HepG2 (cell line): ENCODE data around the gene CAMK2D. TPM values are rescaled to one million over a fixed set of nuclear protein-coding genes. Genes with fewer than 3 reads are reported as not detected.

Experiments
- ATAC-seq: fragments of 200-7000 bp; cut with Tn5 transposase; 3 replicates; pipeline ENCODE4 v1.9.1; 2020; ENCODE audit warnings: mild to moderate bottlenecking, moderate library complexity
- BruUV-seq: library from RNA; stranded (reverse); fragments of 400-500 nt; replicated peaks from 2 replicates; lab custom pipeline; 2021; lab: Mats Ljungman, UMichigan
- CTCF ChIA-PET: fragments of 300-600 bp; formaldehyde crosslinking; extraction: SDS; loops from one replicate; lab custom pipeline; 2021; ENCODE audit warnings: low total read pairs, inconsistent platforms, low intra/inter-chr PET ratio; lab: Yijun Ruan, JAX
- POLR2A ChIA-PET: fragments of 350-600 bp; sonication (Branson Sonifier 250); formaldehyde crosslinking; loops from one replicate; lab custom pipeline; 2020; ENCODE audit warnings: antibody characterized with exemption, inconsistent platforms; lab: Yijun Ruan, JAX
- DNase-seq: peaks from one replicate; pipeline ENCODE4 v3.0.0-alpha.2; 2015; ENCODE audit warnings: low spot score
- FAIRE-seq: peaks from 3 replicates; lab custom pipeline; 2011; peaks lifted over from hg19 to GRCh38; lab: Jason Lieb, UNC
- H2AFZ ChIP-seq: one replicate; pipeline ENCODE4 v1.6.1; 2011; ENCODE audit warnings: low read length, inconsistent platforms
- H3K27ac ChIP-seq: fragments of 300-600 bp; 3 replicates; pipeline ENCODE4 v1.8.0; 2011; ENCODE audit warnings: mixed run types, mild to moderate bottlenecking, mixed read lengths, low read length, inconsistent platforms; ENCODE audit not compliant: insufficient read depth; ENCODE audit errors: extremely low read length
- H3K27me3 ChIP-seq, 2 experiments: fragments of 200-600 bp in 1 of 2; 2 replicates in 1 of 2; 3 replicates in 1 of 2; pipeline versions ENCODE4 v1.6.0 to v1.8.0; 2011; ENCODE audit warnings: low read length in 2 of 2, mild to moderate bottlenecking in 2 of 2, moderate library complexity in 2 of 2, inconsistent platforms in 1 of 2; ENCODE audit not compliant: insufficient read depth in 2 of 2, control insufficient read depth in 1 of 2
- H3K36me3 ChIP-seq, 2 experiments: fragments of 200-600 bp in 1 of 2; replicated peaks in 1 of 2; 2 replicates in 1 of 2; 3 replicates in 1 of 2; pipeline versions ENCODE4 v1.5.1 to v1.8.0; 2011; ENCODE audit warnings: low read length in 2 of 2, inconsistent platforms in 1 of 2; ENCODE audit not compliant: insufficient read depth in 2 of 2, control insufficient read depth in 1 of 2
- H3K4me1 ChIP-seq: 2 replicates; pipeline ENCODE4 v1.5.1; 2012; ENCODE audit warnings: low read length, inconsistent platforms; ENCODE audit not compliant: insufficient read depth
- H3K4me2 ChIP-seq: 2 replicates; pipeline ENCODE4 v1.6.0; 2011; ENCODE audit warnings: low read depth, low read length, inconsistent platforms
- H3K4me3 ChIP-seq, 3 experiments: fragments of 200-600 bp in 1 of 3; sonication (generic), shearing (Covaris generic) in 1 of 3; replicated peaks in 1 of 3; 2 replicates each; pipeline ENCODE4 v1.5.1; 2011 to 2016; ENCODE audit warnings: low read length in 3 of 3, inconsistent platforms in 2 of 3, low read depth in 2 of 3, mild to moderate bottlenecking in 2 of 3, control low read depth in 1 of 3, mixed read lengths in 1 of 3; ENCODE audit not compliant: insufficient read depth in 1 of 3
- H3K79me2 ChIP-seq: one replicate; pipeline ENCODE4 v1.6.1; 2011; ENCODE audit warnings: low read length, inconsistent platforms; ENCODE audit not compliant: insufficient read depth
- H3K9ac ChIP-seq: 2 replicates; pipeline ENCODE4 v1.6.0; 2011; ENCODE audit warnings: mild to moderate bottlenecking, low read depth, low read length, inconsistent platforms; ENCODE audit not compliant: insufficient read depth
- H3K9me3 ChIP-seq: 2 replicates; pipeline ENCODE4 v1.5.1; 2012; ENCODE audit warnings: mild to moderate bottlenecking, low read length
- H4K20me1 ChIP-seq: 2 replicates; pipeline ENCODE4 v1.6.0; 2011; ENCODE audit warnings: inconsistent platforms, mild to moderate bottlenecking, low read length, moderate library complexity; ENCODE audit not compliant: insufficient read depth
- ZBTB4 ChIP-seq: sonication (generic); formaldehyde crosslinking; IDR thresholded peaks from 2 replicates; pipeline ENCODE4 v1.4.0; 2020; ENCODE audit warnings: missing genetic modification reagents, mild to moderate bottlenecking, borderline replicate concordance
- ZNF768 ChIP-seq: sonication (generic); formaldehyde crosslinking; IDR thresholded peaks from 2 replicates; pipeline ENCODE4 v1.4.0; 2020; ENCODE audit warnings: missing genetic modification reagents
- WGBS: methylation state at CpG from one replicate; pipeline ENCODE4 v1.1.6; 2017; ENCODE audit warnings: low lambda C conversion rate; 5-methylcytosine and 5-hydroxymethylcytosine counted together
- in situ Hi-C: cut with HindIII; loops from 2 replicates; pipeline ENCODE4 v1.10.0; 2017; ENCODE audit warnings: low pct_unique_long_range_greater_than_20kb; ENCODE audit not compliant: extremely low pct_ligation_motif_present
- intact Hi-C: fragments of 100-400 bp; cut with micrococcal nuclease; formaldehyde crosslinking; loops from one replicate; pipeline ENCODE4 v1.10.0; 2022; ENCODE audit not compliant: unreplicated experiment
- polyA plus RNA-seq, 8 experiments: library from polyadenylated mRNA; depleted of rRNA in 3 of 8; stranded (reverse) in 7 of 8; unstranded in 1 of 8; fragments of >200 nt; fragmentation: Illumina TruSeq in 4 of 8; extraction: Trizol in 4 of 8; gene quantifications; 2 replicates each; pipeline versions ENCODE4 v1.2.1 to v1.2.3, GENCODE V29; 2011 to 2016; ENCODE audit warnings: low read depth in 4 of 8, missing spikeins in 1 of 8, mixed read lengths in 1 of 8; ENCODE audit not compliant: insufficient read depth in 1 of 8
- total RNA-seq, 5 experiments: library from RNA; depleted of rRNA; stranded (reverse); fragments of >200 nt; fragmentation: Illumina TruSeq; extraction: Trizol; gene quantifications; 2 replicates each; pipeline ENCODE4 v1.2.3, GENCODE V29; 2016; ENCODE audit warnings: low read depth in 1 of 5

The CAMK2D gene
- total and polyA plus RNA-seq, 2 of the 13 experiments (the other 11 are each of a cell fraction or from before 2014, with no cell fraction given), result 18.0 to 65.4 TPM

DNA sequence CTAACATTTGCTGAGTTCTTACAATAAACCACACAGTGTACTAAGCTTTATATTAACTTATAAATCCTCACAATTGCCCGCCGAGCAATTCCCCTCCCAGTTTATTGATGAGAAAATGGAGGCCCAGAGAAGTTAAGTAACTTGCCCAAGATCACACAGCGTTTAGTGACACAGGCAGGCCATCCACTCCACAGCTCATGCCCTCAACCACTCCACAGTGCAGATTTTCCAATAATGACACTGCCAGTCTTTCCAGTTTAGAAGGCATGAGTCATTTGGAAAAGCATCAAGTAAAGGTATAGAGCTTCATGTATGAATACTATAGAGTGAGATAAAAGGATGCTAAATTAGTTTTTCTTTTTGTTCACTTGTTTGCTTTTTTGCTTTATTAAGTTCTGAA, 208.5 kb downstream of the CAMK2D start:
- in situ Hi-C loops, result no loop called here
- POLR2A ChIA-PET, result no interaction called here

More for the DNA sequence above, 208.5 kb downstream of the CAMK2D start:
- Histone ChIP-seq H3K9ac (no peak overlapping the region), H3K4me1 (peaks cover 12% of the 10 kb centered on the region), H3K9me3 (no peaks in the 10 kb centered on the region), H3K4me2 (no peak overlapping the region), H3K36me3 (peaks cover 0 to 3% of the 10 kb centered on the region in 2 experiments; a peak in 2 of 5 replicates), H4K20me1 (no peaks in the 10 kb centered on the region), H3K79me2 (no peaks in the 10 kb centered on the region), H2AFZ (no peak overlapping the region), H3K27me3 (no peaks in the 10 kb centered on the region), H3K27ac (no peak overlapping the region), H3K4me3 (no peak overlapping the region)
- BruUV-seq, result no TSS peak
- CTCF ChIA-PET, result no interaction called here
- intact Hi-C loops, result no loop called here
- ATAC-seq, result no peak
- no peak for DNase-seq
- 98% methylated on average over 3 of the region's 3 CpGs for WGBS
- TF ChIP-seq ZNF768 (CRISPR knock-in tag) (peak; percentile 78; the same call in 1 of the 2 replicates), ZBTB4 (no peak)
- no peak for FAIRE-seq
